A549 (cell line): ENCODE results near the gene CFAP61.

Source experiments
- EP300 ChIP-seq, 2 experiments: fragments of >200 bp; sonication (Bioruptor Twin); formaldehyde crosslinking; IDR thresholded peaks; 2 replicates in 1 of 2; 3 replicates in 1 of 2; pipeline ENCODE4 v1.6.1; 2016 to 2017
- PHF8 ChIP-seq: fragments of 200-600 bp; sonication (generic); IDR thresholded peaks from 2 replicates; pipeline ENCODE4 v1.6.1; 2016; ENCODE audit warnings: low read depth, mild to moderate bottlenecking, antibody characterized with exemption, moderate library complexity, borderline replicate concordance

GRCh38 chr20:20399531-20400500 lies 347.5 kb downstream of the CFAP61 start:
- TF ChIP-seq EP300 (IDR thresholded peaks at IDR 0.05): no peak
- TF ChIP-seq PHF8: no peak
